ENCODE measurements around the gene NUDT12.

NUDT12 gene

GRCh38 chr5:103598997-103599566 is 36.5 kb upstream of the NUDT12 start:
- Histone ChIP-seq H3K36me3 (replicated peaks) (no peaks in the 10 kb centered on the region), H3K4me3 (ENCODE audit: low read depth, low read length) (no peak overlapping the region), H3K27ac (no peak overlapping the region), H3K27me3 (replicated peaks) (no peaks in the 10 kb centered on the region)
- no peak for DNase-seq
- in situ Hi-C loops (cut with HindIII; ENCODE audit: low pct_ligation_motif_present, low sequenced_read_pairs): no loop called here
- no peak for TF ChIP-seq CTCF (IDR thresholded peaks at IDR 0.05; ENCODE audit: low read depth, low read length, missing control alignments)

DNA sequence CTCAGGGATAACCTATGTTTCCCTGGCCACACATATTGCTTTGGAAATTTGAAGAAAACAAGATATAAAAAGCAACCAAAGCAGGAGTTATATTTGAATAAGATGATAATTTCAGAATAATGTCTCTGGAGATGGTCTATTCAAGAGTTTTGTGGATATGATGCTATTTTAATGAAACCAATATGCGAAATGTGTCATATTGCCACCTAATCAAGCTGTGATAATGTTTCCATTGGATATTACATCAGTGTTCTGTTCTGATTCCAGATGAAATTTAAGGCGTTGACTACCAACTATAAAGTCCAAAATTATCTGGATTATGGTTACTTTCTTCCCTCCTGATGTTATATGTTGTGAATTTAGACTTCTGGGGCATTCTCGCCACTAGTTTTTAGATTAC is 27.6 kb upstream of the NUDT12 start:
- in situ Hi-C loops (cut with HindIII; ENCODE audit: low pct_ligation_motif_present, low sequenced_read_pairs): no loop called here
- no peak overlapping the region for H3K27ac ChIP-seq
- no peak for TF ChIP-seq CTCF (IDR thresholded peaks at IDR 0.05; ENCODE audit: low read depth, low read length, missing control alignments)

DNA sequence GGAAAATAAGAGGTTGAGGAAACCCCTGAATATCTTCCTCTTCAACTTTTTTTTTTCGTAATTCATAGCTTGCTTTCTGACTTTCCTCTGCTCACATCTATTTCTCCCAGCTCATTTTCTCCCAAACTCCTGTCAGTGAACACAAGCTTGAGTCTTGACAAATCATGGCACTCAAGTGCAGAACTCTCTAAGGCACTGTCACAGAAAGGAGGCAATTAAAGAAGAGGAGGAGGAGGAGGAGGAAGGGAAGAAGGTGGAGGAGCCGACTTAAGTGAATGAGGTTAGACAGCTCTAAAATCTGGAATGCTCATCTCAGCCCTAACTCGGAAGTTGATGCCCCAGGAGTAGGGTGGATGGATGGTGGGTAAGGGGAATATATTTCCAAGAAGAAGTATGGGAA is 27.2 kb upstream of the NUDT12 start:
- H3K27ac ChIP-seq: no peak overlapping the region
- no peaks in the 10 kb centered on the region for H3K36me3 ChIP-seq (replicated peaks)
- H3K27me3 ChIP-seq (replicated peaks): no peaks in the 10 kb centered on the region
- no peak overlapping the region for H3K4me3 ChIP-seq (ENCODE audit: low read depth, low read length)
- DNase-seq: no peak
- in situ Hi-C loops (cut with HindIII; ENCODE audit: low pct_ligation_motif_present, low sequenced_read_pairs): no loop called here
- TF ChIP-seq CTCF (IDR thresholded peaks at IDR 0.05; ENCODE audit: low read depth, low read length, missing control alignments): no peak

More for the DNA sequence above, 27.6 kb upstream of the NUDT12 start:
- Histone ChIP-seq H3K27me3 (replicated peaks) (no peaks in the 10 kb centered on the region), H3K36me3 (replicated peaks) (no peaks in the 10 kb centered on the region), H3K4me3 (ENCODE audit: low read depth, low read length) (no peak overlapping the region)
- no peak for DNase-seq

DNA sequence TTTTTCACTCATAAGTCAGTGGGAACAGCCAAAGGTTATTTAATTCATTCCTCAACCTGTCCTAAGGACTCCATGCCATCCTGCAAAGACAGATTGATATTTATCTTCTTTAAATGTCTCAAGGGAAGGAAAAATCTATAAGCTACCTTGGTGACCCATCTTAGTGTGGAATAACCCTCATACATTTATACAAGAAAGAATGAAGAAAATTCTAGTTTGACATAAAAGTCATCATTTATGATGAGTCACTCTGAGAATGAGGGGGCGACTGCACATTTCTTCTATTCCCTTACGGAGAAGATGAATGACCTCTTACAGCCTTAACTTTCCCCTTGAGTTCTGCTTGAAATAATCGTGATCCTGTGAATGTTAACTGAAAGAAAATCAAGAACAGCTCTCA is 26.8 kb upstream of the NUDT12 start:
- Histone ChIP-seq H3K36me3 (replicated peaks) (no peaks in the 10 kb centered on the region), H3K27me3 (replicated peaks) (no peaks in the 10 kb centered on the region), H3K4me3 (ENCODE audit: low read depth, low read length) (no peak overlapping the region), H3K27ac (no peak overlapping the region)
- TF ChIP-seq CTCF (IDR thresholded peaks at IDR 0.05; ENCODE audit: low read depth, low read length, missing control alignments): no peak
- in situ Hi-C loops (cut with HindIII; ENCODE audit: low pct_ligation_motif_present, low sequenced_read_pairs): no loop called here
- peak; percentile 33 for DNase-seq

DNA sequence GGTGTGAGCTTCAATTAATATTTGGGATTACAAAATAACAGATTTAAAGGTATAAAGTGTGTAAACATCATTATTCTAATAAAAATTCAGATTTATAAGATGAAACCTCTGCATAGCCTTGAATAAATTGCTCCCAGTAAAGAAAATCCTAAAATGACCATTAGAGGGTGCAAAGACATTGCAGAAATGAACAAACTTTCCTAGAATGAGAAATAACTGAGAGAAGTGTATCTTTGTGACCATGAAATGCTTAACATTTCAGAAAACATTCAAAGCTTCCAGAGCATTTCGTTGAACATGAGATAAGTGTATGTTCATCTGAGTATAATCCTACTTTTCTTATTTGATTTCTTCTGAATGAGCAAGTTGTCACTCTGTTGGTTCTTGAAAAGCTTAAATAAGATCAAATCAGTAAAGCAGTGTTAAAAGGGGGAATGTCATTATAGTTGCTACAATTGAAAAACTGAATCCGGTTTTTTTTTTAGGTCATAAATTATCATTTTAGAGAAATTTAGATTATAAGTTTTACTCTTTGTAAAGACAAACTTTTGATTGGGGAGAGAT is 24.7 kb upstream of the NUDT12 start:
- no peak overlapping the region for H3K27ac ChIP-seq
- DNase-seq: no peak
- H3K27me3 ChIP-seq (replicated peaks): no peaks in the 10 kb centered on the region
- no peak overlapping the region for H3K4me3 ChIP-seq (ENCODE audit: low read depth, low read length)
- peak; percentile 41 for TF ChIP-seq CTCF (IDR thresholded peaks at IDR 0.05; ENCODE audit: low read depth, low read length, missing control alignments)
- H3K36me3 ChIP-seq (replicated peaks): no peaks in the 10 kb centered on the region
- in situ Hi-C loops (cut with HindIII; ENCODE audit: low pct_ligation_motif_present, low sequenced_read_pairs): no loop called here

GRCh38 chr5:103582364-103582763 is 19.8 kb upstream of the NUDT12 start:
- in situ Hi-C loops (cut with HindIII; ENCODE audit: low pct_ligation_motif_present, low sequenced_read_pairs): no loop called here
- Histone ChIP-seq H3K36me3 (replicated peaks) (no peaks in the 10 kb centered on the region), H3K27me3 (replicated peaks) (no peaks in the 10 kb centered on the region), H3K4me3 (ENCODE audit: low read depth, low read length) (no peak overlapping the region), H3K27ac (no peak overlapping the region)
- peak; percentile 54 for DNase-seq
- TF ChIP-seq CTCF (IDR thresholded peaks at IDR 0.05; ENCODE audit: low read depth, low read length, missing control alignments): peak; percentile 62

All from brain microvascular endothelial cell (primary cell).